Lower leg skin (tissue), 3 donors: ENCODE measurements around the gene CIZ1.

Experiments
- POLR2A ChIP-seq, 2 donors: fragments of 450-650 bp; IDR thresholded peaks; one replicate each; pipeline ENCODE4 v1.6.1; 2016 to 2017; ENCODE audit warnings: antibody characterized with exemption in 2 of 2, mild to moderate bottlenecking in 1 of 2, moderate library complexity in 1 of 2
- TF ChIP-seq, protein P1 (sequence below), 3 donors: fragments of 450-650 bp; IDR thresholded peaks; one replicate each; pipeline ENCODE4 v1.5.1; 2016; ENCODE audit warnings: antibody characterized with exemption in 3 of 3, mild to moderate bottlenecking in 3 of 3, moderate library complexity in 2 of 3

DNA sequence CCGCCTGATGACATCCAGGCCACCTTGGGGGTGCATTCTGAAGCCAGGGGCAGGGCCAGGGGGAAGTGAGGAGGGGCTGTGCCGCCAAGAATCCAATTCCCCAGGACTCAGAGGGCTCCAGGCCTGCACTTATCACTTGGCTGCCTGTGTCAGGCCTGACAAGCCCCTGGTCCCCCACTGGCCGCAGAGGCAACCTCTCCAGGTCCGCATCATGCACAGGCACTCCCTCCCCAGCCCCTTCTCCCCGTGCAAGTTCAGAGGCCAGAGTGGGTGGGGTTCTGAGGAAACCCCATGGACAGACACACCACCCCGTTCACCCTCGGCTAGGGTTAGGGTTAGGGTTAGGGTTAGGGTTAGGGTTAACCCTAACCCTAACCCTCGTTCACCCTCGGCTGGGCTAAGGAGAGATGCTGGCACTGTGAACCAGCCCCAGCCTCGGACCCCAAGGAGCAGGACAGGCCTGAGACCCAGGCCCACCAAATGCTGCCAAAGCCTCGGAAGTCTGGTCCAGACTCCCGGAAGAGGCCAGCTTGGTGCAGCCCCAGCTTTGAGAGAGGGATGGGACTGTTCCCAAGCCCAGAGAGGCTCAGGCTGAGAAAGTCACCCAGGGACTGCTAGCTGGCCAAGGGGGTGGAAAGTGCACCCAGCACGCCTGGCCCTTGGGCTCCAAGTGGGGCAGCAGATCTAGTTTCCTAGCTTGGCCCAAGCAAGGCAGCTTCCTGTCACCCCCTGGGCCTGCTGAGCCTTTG is 37.3 kb downstream of the CIZ1 start:
- TF ChIP-seq, protein P1, sequence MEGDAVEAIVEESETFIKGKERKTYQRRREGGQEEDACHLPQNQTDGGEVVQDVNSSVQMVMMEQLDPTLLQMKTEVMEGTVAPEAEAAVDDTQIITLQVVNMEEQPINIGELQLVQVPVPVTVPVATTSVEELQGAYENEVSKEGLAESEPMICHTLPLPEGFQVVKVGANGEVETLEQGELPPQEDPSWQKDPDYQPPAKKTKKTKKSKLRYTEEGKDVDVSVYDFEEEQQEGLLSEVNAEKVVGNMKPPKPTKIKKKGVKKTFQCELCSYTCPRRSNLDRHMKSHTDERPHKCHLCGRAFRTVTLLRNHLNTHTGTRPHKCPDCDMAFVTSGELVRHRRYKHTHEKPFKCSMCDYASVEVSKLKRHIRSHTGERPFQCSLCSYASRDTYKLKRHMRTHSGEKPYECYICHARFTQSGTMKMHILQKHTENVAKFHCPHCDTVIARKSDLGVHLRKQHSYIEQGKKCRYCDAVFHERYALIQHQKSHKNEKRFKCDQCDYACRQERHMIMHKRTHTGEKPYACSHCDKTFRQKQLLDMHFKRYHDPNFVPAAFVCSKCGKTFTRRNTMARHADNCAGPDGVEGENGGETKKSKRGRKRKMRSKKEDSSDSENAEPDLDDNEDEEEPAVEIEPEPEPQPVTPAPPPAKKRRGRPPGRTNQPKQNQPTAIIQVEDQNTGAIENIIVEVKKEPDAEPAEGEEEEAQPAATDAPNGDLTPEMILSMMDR (IDR thresholded peaks at IDR 0.05), result no peak
- no peak for TF ChIP-seq POLR2A (IDR thresholded peaks at IDR 0.05)
